DOHH2 (cell line): ENCODE results near the gene MAPK6.

Experiments
- CTCF ChIP-seq: fragments of 200-600 bp; sonication (generic); IDR thresholded peaks from one replicate; pipeline ENCODE4 v1.5.1; 2014; ENCODE audit warnings: antibody characterized with exemption, mild to moderate bottlenecking, low read depth, low read length; ENCODE audit not compliant: poor library complexity, severe bottlenecking
- EZH2phosphoT487 ChIP-seq: fragments of 200-600 bp; sonication (generic); IDR thresholded peaks from 2 replicates; pipeline ENCODE4 v1.6.1; 2017; ENCODE audit warnings: borderline replicate concordance, mild to moderate bottlenecking, antibody characterized with exemption, low read length, moderate library complexity, mixed read lengths

- no peak for TF ChIP-seq CTCF
- TF ChIP-seq EZH2phosphoT487: no peak
Measured at GRCh38 chr15:52107238-52107637, 88.2 kb downstream of the MAPK6 start.
